GM19025 (cell line): ENCODE measurements around the gene DNM1.
"Not testable (repeated sequence)": the region's sequence is repeated elsewhere in the genome, so short reads cannot be mapped to it uniquely, and the experiment has no call there.

Experiments used
- ATAC-seq: cut with Tn5 transposase; IDR thresholded peaks from one replicate; pipeline ENCODE4 v1.9.1; 2021; ENCODE audit warnings: mild to moderate bottlenecking, low read depth, moderate library complexity; ENCODE audit not compliant: unreplicated experiment

DNM1 gene

GRCh38 chr9:128175726-128176125 is 27.5 kb upstream of the DNM1 start:
- ATAC-seq, result no peak

DNA sequence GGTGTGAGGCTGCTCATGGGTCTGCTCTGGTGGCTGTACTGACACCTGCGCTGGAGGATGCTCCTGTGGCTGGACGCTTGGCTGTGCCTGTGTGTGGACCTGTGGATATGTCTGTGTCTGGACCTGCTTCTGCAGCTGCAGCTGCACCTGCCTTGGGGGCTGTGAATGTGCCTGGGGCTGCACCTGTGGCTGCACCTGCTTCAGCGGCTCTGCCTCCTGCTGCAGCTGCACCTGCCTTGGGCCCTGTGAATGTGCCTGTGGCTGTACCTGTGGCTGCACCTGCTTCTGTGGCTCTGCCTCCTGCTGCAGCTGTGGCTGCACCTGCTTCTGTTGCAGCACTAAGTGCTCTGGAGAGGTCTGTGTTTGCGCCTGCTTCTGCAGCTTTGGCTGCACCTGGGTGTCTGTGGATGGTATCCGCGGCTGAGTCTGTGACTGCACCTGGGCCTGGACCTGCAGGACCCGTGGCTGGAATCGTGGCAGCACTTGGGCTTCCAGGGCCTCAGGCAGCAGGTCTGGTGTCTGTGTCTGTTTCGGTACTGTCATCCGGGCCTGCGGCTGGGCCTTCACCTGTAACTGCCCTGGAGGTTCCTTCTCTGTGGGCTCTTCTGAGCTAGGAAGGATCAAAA is 24.3 kb upstream of the DNM1 start:
- no peak for ATAC-seq

DNA sequence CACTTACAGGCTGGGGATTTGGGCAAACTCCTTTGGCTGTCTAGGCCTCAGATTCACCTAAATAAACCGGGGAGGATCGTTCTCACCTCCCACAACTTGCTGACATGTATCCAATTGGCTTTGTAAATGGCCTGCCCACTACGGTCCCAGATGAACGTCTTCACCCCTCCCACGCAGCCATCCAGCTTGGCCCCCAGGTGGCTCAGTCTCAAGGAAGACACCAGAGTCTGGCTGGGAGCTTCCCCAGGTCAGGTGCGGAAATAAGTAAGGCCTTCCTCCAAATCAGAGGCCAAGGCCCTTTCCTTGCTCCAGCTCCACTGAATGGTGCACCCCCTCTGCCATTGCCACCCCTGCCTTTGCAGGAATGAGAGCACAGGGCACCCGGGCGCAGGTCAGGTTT is 23.2 kb upstream of the DNM1 start:
- ATAC-seq, result no peak

DNA sequence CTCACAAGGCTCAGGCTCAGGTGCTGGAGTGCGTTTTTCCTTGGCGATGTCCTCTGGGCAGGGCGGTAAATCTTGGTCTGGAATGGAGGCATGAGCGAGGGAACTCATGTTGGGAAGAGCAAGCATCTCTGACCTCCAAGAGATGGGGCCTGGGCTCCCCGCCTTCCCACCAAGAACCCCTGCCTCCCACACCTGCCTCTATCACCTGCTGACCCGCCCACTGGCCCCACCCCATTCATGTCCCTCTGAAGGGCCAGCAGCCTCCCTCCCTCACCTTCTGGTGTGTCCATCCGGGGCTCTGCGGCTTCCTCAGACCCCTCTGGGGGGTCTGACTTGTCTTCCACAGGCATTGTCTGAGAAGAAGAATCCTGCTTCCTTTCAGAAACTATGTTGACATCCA is 22.7 kb upstream of the DNM1 start:
- no peak for ATAC-seq

DNA sequence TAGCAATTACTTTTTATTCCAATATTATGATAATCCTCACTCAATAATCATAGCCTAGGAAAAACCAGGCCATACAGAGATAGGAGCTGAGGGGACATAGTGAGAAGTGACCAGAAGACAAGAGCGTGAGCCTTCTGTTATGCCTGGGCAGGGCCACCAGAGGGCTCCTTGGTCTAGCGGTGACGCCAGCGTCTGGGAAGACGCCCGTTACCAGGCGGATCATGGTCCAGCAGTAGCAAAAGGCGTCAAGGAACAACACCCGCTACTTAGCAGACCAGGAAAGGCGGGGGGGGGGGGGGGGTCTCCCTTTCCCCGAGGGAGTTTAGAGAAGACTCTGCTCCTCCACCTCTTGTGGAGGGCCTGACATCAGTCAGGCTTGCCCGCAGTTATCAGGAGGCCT is 21.7 kb upstream of the DNM1 start:
- ATAC-seq, result not testable (repeated sequence)

DNA sequence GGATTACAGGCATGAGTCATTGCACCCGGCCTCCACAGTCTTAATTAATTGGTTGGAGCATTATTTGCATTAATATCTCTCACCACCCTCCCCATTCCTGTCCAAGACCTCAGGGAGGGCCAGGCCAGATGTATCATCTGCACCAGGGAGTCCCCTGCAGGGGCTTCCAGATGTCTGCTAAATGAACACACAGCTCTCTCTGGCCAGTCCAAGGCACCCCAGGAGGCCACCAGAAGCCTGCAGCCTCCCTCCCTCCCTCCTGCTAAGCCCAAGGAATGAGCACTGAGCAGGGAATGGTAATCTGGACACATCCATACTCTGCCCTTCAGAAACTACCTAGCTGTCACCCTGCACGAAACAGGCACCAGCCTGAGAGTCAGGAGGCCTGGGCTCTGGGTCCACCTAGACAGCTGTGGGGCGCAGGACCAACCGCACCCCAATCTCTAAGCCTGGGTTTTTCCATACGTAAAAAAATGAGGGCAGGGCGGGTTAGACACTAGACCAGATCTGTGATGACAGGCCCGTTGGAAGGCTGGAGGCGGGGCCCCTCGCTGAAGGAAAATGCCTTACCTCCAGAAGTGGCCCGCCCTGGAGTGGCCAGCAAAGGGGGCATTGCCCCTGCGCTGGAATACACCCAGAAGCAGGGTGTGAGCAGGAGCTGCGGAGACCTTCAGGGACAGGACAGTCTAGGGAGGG is 20.1 kb upstream of the DNM1 start:
- no peak for ATAC-seq

DNA sequence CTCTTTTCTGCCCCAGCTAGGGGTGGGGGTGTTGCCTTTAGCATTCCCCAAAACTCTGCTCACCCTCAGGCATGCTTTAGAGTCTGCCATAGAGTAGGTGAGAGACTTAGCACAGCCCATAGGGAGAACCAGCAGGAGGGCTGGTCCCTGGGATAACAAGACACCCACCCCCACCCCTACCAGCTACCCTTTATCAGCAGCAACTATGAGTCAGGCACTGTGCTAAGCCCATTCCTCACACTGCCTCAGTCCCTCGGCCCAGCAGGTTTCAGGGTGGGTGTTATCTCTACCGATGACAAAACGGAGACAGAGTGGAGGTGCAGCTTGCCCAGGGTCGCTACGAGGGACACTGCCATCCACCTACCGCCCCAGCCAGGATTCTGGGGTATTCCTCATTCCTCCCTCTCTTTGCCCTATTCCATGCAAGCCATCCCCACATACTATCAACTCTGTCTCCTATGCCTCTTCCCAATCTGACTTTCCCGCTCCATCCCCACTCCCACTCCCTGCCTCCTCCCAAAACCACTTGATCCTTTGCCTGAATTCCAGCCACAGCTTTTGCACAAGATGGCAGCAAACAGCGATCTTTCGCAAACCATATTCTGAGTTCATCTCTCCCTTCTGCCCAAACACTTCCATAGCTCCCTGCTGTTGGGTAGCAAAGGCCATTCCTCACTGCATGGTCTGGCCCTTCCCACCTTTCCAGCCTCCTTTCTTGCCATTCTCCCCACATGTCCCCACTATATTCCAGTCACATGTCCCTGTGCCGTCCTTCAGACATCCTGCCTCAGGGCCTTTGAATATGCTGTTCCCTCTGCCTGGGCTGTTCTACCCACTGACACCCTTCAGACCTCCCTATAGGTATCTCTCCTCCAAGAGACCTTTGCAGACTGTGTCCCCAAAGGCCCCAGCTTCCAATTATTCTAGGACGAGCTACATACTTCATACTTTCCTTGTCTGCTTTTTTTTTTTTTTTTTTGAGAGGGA is 16.9 kb upstream of the DNM1 start:
- ATAC-seq, result no peak

DNA sequence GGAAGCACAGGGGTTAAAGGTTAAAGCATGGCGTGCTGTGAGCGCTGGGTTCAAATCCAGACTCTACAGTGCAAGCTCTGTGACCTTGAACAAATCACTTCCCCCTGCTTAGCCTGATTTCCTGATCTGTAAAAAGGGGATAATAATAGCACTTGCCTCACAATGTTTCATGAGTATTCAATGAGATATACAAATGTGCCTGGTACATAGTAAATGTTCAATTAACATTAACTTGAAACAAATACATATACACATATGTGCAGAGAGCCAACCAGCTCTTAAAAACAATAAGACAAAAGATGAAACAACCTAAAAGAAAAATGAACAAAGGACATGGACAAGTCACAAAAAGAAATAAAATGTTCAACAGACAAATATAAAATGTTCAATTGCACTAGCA is 15.8 kb upstream of the DNM1 start:
- ATAC-seq, result no peak

- no peak for ATAC-seq
Observed at GRCh38 chr9:128188209-128188608, 15.0 kb upstream of the DNM1 start.

GRCh38 chr9:128190013-128190412 is 13.2 kb upstream of the DNM1 start:
- no peak for ATAC-seq

- peak; percentile 29 for ATAC-seq
Observed at GRCh38 chr9:128190516-128191405, 12.4 kb upstream of the DNM1 start.

DNA sequence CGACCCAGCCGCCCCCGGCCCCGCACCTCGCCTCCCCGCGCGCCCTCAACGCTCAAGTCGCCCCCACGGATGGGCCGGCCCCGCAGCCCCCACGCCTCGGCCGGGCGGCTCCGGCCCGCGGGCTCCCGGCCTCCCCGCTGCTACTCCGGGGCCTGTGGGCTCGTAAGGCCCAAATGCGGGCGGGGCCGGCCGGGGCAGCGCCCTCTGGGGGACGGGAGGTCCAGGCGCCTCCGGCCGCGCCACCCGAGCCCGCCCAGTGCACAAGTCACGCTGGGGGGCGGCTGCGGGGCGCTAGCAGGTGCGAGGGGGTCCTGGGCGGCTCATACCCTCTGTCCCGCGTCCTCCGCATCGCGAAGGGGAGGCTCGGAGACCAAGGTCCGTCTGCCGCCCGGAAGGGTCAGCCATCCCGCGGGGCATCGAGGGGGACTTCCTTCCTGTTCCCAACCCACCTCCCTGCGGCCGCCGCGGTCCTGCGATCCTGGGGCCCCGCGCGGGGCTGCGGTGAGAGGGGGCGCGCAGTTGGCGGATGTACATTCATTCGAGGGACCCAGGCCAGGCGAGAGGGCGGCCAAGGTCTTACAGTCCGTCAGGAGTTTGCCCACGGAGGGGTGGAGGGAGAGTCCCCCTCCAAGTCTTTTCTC is 11.7 kb upstream of the DNM1 start, which contains the start of gene CIZ1:
CIZ1 (minus strand) TSS at position 167 of the 641 bp plus-strand sequence. CDS start 715 bp downstream, outside the sequence.
- ATAC-seq, result peak; percentile 88

DNA sequence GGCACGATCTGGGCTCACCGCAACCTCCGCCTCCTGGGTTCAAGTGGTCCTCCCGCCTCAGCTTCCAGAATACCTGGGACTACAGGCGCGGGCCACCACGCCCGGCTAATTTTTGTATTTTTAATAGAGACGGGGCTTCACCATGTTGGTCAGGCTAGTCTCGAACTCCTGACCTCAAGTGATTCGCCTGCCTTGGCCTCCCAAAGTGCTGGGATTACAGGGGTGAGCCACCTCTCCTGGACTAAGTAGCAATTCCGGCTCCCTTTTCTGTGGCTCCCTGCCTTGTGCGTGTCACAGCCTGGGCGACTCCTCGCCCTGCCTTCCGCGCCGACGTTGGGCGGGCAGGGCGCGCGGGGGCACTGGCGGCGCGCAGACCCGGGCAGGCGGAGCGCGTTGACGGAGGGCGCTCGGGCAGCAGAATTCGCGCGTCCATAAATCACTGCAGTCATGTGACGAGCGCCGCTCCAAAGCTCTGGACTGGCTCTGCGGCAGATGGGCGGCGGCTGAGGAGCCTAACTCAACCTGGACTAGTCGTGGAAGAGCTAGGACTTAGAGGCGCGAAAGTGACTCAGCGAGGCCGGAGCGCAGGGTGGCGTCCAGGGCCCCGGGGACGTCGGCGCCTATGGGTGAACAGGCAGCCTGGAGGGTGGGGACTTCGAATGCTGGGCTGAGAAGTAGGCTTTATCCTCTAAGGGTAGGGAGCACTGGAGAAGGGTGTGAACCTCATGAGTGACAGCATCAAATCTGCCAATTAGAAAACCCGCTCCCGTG is 10.4 kb upstream of the DNM1 start:
- ATAC-seq, result no peak

- ATAC-seq, result no peak
Observed at GRCh38 chr9:128193469-128194096, 9.6 kb upstream of the DNM1 start.

- ATAC-seq, result no peak
Observed at GRCh38 chr9:128201441-128202369, 1.5 kb upstream of the DNM1 start.

- no peak for ATAC-seq
Observed at GRCh38 chr9:128202648-128203023, 543 bp upstream of the DNM1 start.
